ENCODE data around the gene ZEB2. TPM values are rescaled to one million over a fixed set of nuclear protein-coding genes. Genes with fewer than 3 reads are reported as not detected.

The ZEB2 gene
- total and polyA plus RNA-seq, 2 of the 13 experiments (the other 11 are each of a cell fraction or from before 2014, with no cell fraction given) = 0.07 TPM; not detected in 1

- TF ChIP-seq EP300 (IDR thresholded peaks at IDR 0.05; ENCODE audit: low read depth in 2 of 2, low read length in 2 of 2) (peak in 1 of 2 experiments; percentile 15; a peak in 1 of 4 replicates), EP300 (CRISPR knock-in tag; IDR thresholded peaks at IDR 0.05; ENCODE audit: borderline replicate concordance) (no peak), TEAD3 (CRISPR knock-in tag; optimal IDR thresholded peaks at IDR 0.05; ENCODE audit: borderline replicate concordance) (peak; percentile 79)
Measured at GRCh38 chr2:144426981-144427479, 92.9 kb downstream of the ZEB2 start (continued).

- ATAC-seq (no peak), FAIRE-seq (no peak), DNase-seq (ENCODE audit: low spot score) (no peak)
- in situ Hi-C loops (cut with HindIII; ENCODE audit: extremely low pct_ligation_motif_present, low pct_unique_long_range_greater_than_20kb) = no loop called here
- 0 out of 5 replicates have a peak, but pooled peaks cover 0 to 3% of the 10 kb centered on the region in 2 experiments for H3K27me3 ChIP-seq (ENCODE audit: control insufficient read depth in 1 of 2, insufficient read depth in 2 of 2, low read length in 2 of 2)
- TF ChIP-seq MAFF (IDR thresholded peaks at IDR 0.05; ENCODE audit: low read depth, low read length) (peak; percentile 59), ARID3A (IDR thresholded peaks at IDR 0.05; ENCODE audit: low read depth, low read length) (no peak), KAT2B (IDR thresholded peaks at IDR 0.05; ENCODE audit: borderline replicate concordance, low read depth, low read length) (no peak), AGO1 (IDR thresholded peaks at IDR 0.05; ENCODE audit: low read depth, low read length, poor library complexity, severe bottlenecking) (no peak), ARHGAP35 (CRISPR knock-in tag; IDR thresholded peaks at IDR 0.05; ENCODE audit: borderline replicate concordance) (no peak), ZNF503 (CRISPR knock-in tag; IDR thresholded peaks at IDR 0.05) (no peak), ZNF780A (CRISPR knock-in tag; IDR thresholded peaks at IDR 0.05) (no peak), ZNF512 (CRISPR knock-in tag; IDR thresholded peaks at IDR 0.05) (no peak), SOX6 (IDR thresholded peaks at IDR 0.05) (no peak), SOX6 (CRISPR knock-in tag; IDR thresholded peaks at IDR 0.05) (no peak), ZNF775 (CRISPR knock-in tag; IDR thresholded peaks at IDR 0.05; ENCODE audit: borderline replicate concordance) (no peak), ELF3 (CRISPR knock-in tag; IDR thresholded peaks at IDR 0.05) (no peak), MAFK (conservative IDR thresholded peaks at IDR 0.05 in 1 of 2, IDR thresholded peaks at IDR 0.05 in 1 of 2; ENCODE audit: low read length in 2 of 2) (peak in 1 of 2 experiments; percentile 81; a peak in 3 of 4 replicates), NRL (CRISPR knock-in tag; IDR thresholded peaks at IDR 0.05; ENCODE audit: borderline replicate concordance) (no peak)
- 0% methylated on average over 1 of the region's 1 CpG for WGBS (ENCODE audit: low lambda C conversion rate)
- H2AFZ ChIP-seq (ENCODE audit: low read length) = no peak overlapping the region
- ChIA-PET POLR2A (no interaction called here), CTCF (ENCODE audit: low intra/inter-chr PET ratio, low total read pairs) (no interaction called here)
- no peak overlapping the region for H3K27ac ChIP-seq (ENCODE audit: extremely low read length, insufficient read depth, low read length)
- H3K36me3 ChIP-seq (replicated peaks in 1 of 2; ENCODE audit: control insufficient read depth in 1 of 2, insufficient read depth in 2 of 2, low read length in 2 of 2) = no peaks in the 10 kb centered on the region
- no peak overlapping the region for H3K4me2 ChIP-seq (ENCODE audit: low read depth, low read length)
- no peak overlapping the region for H3K9ac ChIP-seq (ENCODE audit: insufficient read depth, low read depth, low read length)
- H4K20me1 ChIP-seq (ENCODE audit: insufficient read depth, low read length) = no peaks in the 10 kb centered on the region
- no peaks in the 10 kb centered on the region for H3K79me2 ChIP-seq (ENCODE audit: insufficient read depth, low read length)
- BruUV-seq (replicated peaks) = no TSS peak
- intact Hi-C loops (cut with micrococcal nuclease; ENCODE audit: unreplicated experiment) = no loop called here
- peaks cover 8% of the 10 kb centered on the region; the same call in 1 of the 2 replicates for H3K4me1 ChIP-seq (ENCODE audit: insufficient read depth, low read length)
- H3K4me3 ChIP-seq (replicated peaks in 1 of 3; ENCODE audit: insufficient read depth in 1 of 3, low read depth in 2 of 3, low read length in 3 of 3) = no peak overlapping the region
- no peaks in the 10 kb centered on the region for H3K9me3 ChIP-seq (ENCODE audit: low read length)
Measured at GRCh38 chr2:144426355-144426754, 93.6 kb downstream of the ZEB2 start.

All from HepG2 (cell line).